ENCODE measurements around the gene VANGL2.

Gene VANGL2

GRCh38 chr1:160400223-160400645 is at the start of gene VANGL2:
TSS of gene VANGL2 (plus strand) at chr1:160400564. CDS start at chr1:160415838, 15,274 bp downstream.
- DNase-seq (ENCODE audit: low spot score), result peak; percentile 93

GRCh38 chr1:160351629-160352028 is 48.7 kb upstream of the VANGL2 start:
- no peak for DNase-seq (ENCODE audit: low spot score)

GRCh38 chr1:160352555-160352954 is 47.8 kb upstream of the VANGL2 start:
- DNase-seq (ENCODE audit: low spot score), result no peak

GRCh38 chr1:160353223-160353622 is 47.1 kb upstream of the VANGL2 start:
- DNase-seq (ENCODE audit: low spot score), result no peak

GRCh38 chr1:160354388-160354985 is 45.9 kb upstream of the VANGL2 start:
- peak; percentile 44 for DNase-seq (ENCODE audit: low spot score)

- no peak for DNase-seq (ENCODE audit: low spot score)
These were observed 42.9 kb upstream of the VANGL2 start for GRCh38 chr1:160357286-160358002.

GRCh38 chr1:160358073-160358472 is 42.3 kb upstream of the VANGL2 start:
- no peak for DNase-seq (ENCODE audit: low spot score)

- DNase-seq (ENCODE audit: low spot score), result no peak
These were observed 40.7 kb upstream of the VANGL2 start for GRCh38 chr1:160359559-160360226.

GRCh38 chr1:160360227-160360695 is 40.1 kb upstream of the VANGL2 start:
- DNase-seq (ENCODE audit: low spot score), result no peak

- DNase-seq (ENCODE audit: low spot score), result no peak
These were observed 39.2 kb upstream of the VANGL2 start for GRCh38 chr1:160361199-160361598.

- no peak for DNase-seq (ENCODE audit: low spot score)
These were observed 38.6 kb upstream of the VANGL2 start for GRCh38 chr1:160361814-160362167.

GRCh38 chr1:160362168-160362957 is 38.0 kb upstream of the VANGL2 start:
- no peak for DNase-seq (ENCODE audit: low spot score)

- DNase-seq (ENCODE audit: low spot score), result no peak
These were observed 37.4 kb upstream of the VANGL2 start for GRCh38 chr1:160363010-160363409.

- DNase-seq (ENCODE audit: low spot score), result no peak
These were observed 36.2 kb upstream of the VANGL2 start for GRCh38 chr1:160363951-160364735.

GRCh38 chr1:160365325-160365724 is 35.0 kb upstream of the VANGL2 start:
- no peak for DNase-seq (ENCODE audit: low spot score)

- no peak for DNase-seq (ENCODE audit: low spot score)
These were observed 33.4 kb upstream of the VANGL2 start, which contains the start of gene NHLH1 for GRCh38 chr1:160366731-160367515. TSS of gene NHLH1 (plus strand) at chr1:160367071. CDS start at chr1:160370732, 3,661 bp downstream.

GRCh38 chr1:160367516-160367900 is 32.9 kb upstream of the VANGL2 start:
- no peak for DNase-seq (ENCODE audit: low spot score)

- DNase-seq (ENCODE audit: low spot score), result no peak
These were observed 32.1 kb upstream of the VANGL2 start for GRCh38 chr1:160367934-160368923.

GRCh38 chr1:160369087-160369486 is 31.3 kb upstream of the VANGL2 start:
- no peak for DNase-seq (ENCODE audit: low spot score)

Measured in COLO829 (cell line).